ENCODE data around the gene GPS1. TPM values are rescaled to one million over a fixed set of nuclear protein-coding genes. Genes with fewer than 3 reads are reported as not detected.

The GPS1 gene
- total RNA-seq, 1 donor from 2014 or later: 80.3 TPM

- no peak for DNase-seq (ENCODE audit: extremely low spot score in 2 of 2)
- TF ChIP-seq POLR2AphosphoS5 (IDR thresholded peaks at IDR 0.05; ENCODE audit: insufficient read depth in 1 of 2, low read depth in 1 of 2) (peak in 1 of 2 donors; percentile 24), CTCF (IDR thresholded peaks at IDR 0.05) (no peak), POLR2A (IDR thresholded peaks at IDR 0.05) (no peak)
- Histone ChIP-seq H3K27me3 (no peaks in the 10 kb centered on the region), H3K4me1 (peaks cover 50% of the 10 kb centered on the region), H3K9me3 (no peaks in the 10 kb centered on the region), H3K27ac (peak overlapping the region; percentile 51), H3K4me3 (no peak overlapping the region), H3K36me3 (no peaks in the 10 kb centered on the region)
- intact Hi-C loops (cut with DNase I): no loop called here
These were observed 45.0 kb upstream of the GPS1 start for GRCh38 chr17:82006468-82007227.

GRCh38 chr17:82007228-82007494 lies 44.5 kb upstream of the GPS1 start:
- DNase-seq (ENCODE audit: extremely low spot score in 2 of 2): no peak
- Histone ChIP-seq H3K4me3 (no peak overlapping the region), H3K27me3 (no peaks in the 10 kb centered on the region), H3K36me3 (no peaks in the 10 kb centered on the region), H3K4me1 (peaks cover 53% of the 10 kb centered on the region), H3K27ac (no peak overlapping the region), H3K9me3 (no peaks in the 10 kb centered on the region)
- intact Hi-C loops (cut with DNase I): no loop called here
- TF ChIP-seq POLR2A (IDR thresholded peaks at IDR 0.05): no peak
- no peak for TF ChIP-seq POLR2AphosphoS5 (IDR thresholded peaks at IDR 0.05; ENCODE audit: insufficient read depth in 1 of 2, low read depth in 1 of 2)
- TF ChIP-seq CTCF (IDR thresholded peaks at IDR 0.05): no peak

- Histone ChIP-seq H3K9me3 (no peaks in the 10 kb centered on the region), H3K27ac (no peak overlapping the region), H3K4me1 (peaks cover 55% of the 10 kb centered on the region), H3K36me3 (no peaks in the 10 kb centered on the region), H3K27me3 (no peaks in the 10 kb centered on the region), H3K4me3 (no peak overlapping the region)
- DNase-seq (ENCODE audit: extremely low spot score in 2 of 2): no peak
- no peak for TF ChIP-seq CTCF (IDR thresholded peaks at IDR 0.05)
- no peak for TF ChIP-seq POLR2A (IDR thresholded peaks at IDR 0.05)
- TF ChIP-seq POLR2AphosphoS5 (IDR thresholded peaks at IDR 0.05; ENCODE audit: insufficient read depth in 1 of 2, low read depth in 1 of 2): no peak
- intact Hi-C loops (cut with DNase I): no loop called here
These were observed 44.0 kb upstream of the GPS1 start for GRCh38 chr17:82007495-82008257.

GRCh38 chr17:82008258-82008940 lies 43.3 kb upstream of the GPS1 start:
- H3K27me3 ChIP-seq: no peaks in the 10 kb centered on the region
- H3K4me1 ChIP-seq: peaks cover 55% of the 10 kb centered on the region
- intact Hi-C loops (cut with DNase I): no loop called here
- H3K27ac ChIP-seq: no peak overlapping the region
- no peak for TF ChIP-seq CTCF (IDR thresholded peaks at IDR 0.05)
- no peak for TF ChIP-seq POLR2A (IDR thresholded peaks at IDR 0.05)
- TF ChIP-seq POLR2AphosphoS5 (IDR thresholded peaks at IDR 0.05; ENCODE audit: insufficient read depth in 1 of 2, low read depth in 1 of 2): no peak
- no peaks in the 10 kb centered on the region for H3K9me3 ChIP-seq
- H3K4me3 ChIP-seq: no peak overlapping the region
- H3K36me3 ChIP-seq: no peaks in the 10 kb centered on the region
- no peak for DNase-seq (ENCODE audit: extremely low spot score in 2 of 2)

Data from vagina (tissue), 2 donors.